GM23338 (cell line): ENCODE data around the gene AXIN1. TPM values are rescaled to one million over a fixed set of nuclear protein-coding genes. Genes with fewer than 3 reads are reported as not detected.

ENCODE experiments used
- ATAC-seq: fragments of 200-7000 bp; cut with Tn5 transposase; 3 replicates; pipeline ENCODE4 v1.9.1; 2020
- DNase-seq: peaks from one replicate; pipeline ENCODE4 v3.0.0-alpha.2; 2015; ENCODE audit warnings: low spot score
- H2AFZ ChIP-seq: fragments of 200-600 bp; sonication (generic); 2 replicates; pipeline ENCODE4 v1.8.0; 2016; ENCODE audit warnings: antibody characterized with exemption, mild to moderate bottlenecking, moderate library complexity
- H3F3A ChIP-seq: fragments of 200-600 bp; sonication (generic); replicated peaks from 2 replicates; pipeline ENCODE4 v1.8.0; 2017; ENCODE audit warnings: antibody characterized with exemption, mixed run types, low read depth
- H3K27ac ChIP-seq: fragments of 200-600 bp; sonication (generic); 2 replicates; pipeline ENCODE4 v1.6.1; 2016; ENCODE audit warnings: low read depth
- H3K27me3 ChIP-seq: fragments of 200-600 bp; sonication (generic); 2 replicates; pipeline ENCODE4 v1.8.0; 2016; ENCODE audit warnings: mild to moderate bottlenecking, mixed run types, moderate library complexity; ENCODE audit not compliant: insufficient read depth
- H3K36me3 ChIP-seq: fragments of 200-600 bp; sonication (generic); 2 replicates; pipeline ENCODE4 v1.8.0; 2016; ENCODE audit warnings: mild to moderate bottlenecking; ENCODE audit not compliant: insufficient read depth
- H3K4me1 ChIP-seq: fragments of 200-600 bp; sonication (generic); 2 replicates; pipeline ENCODE4 v1.8.0; 2016; ENCODE audit warnings: mild to moderate bottlenecking, moderate library complexity; ENCODE audit not compliant: insufficient read depth
- H3K4me2 ChIP-seq: fragments of 200-600 bp; sonication (generic); 2 replicates; pipeline ENCODE4 v1.7.1; 2017; ENCODE audit warnings: mixed run types
- H3K4me3 ChIP-seq: fragments of 200-600 bp; sonication (generic); 2 replicates; pipeline ENCODE4 v1.6.1; 2016; ENCODE audit warnings: mixed run types
- H3K79me2 ChIP-seq: fragments of 200-600 bp; sonication (generic); replicated peaks from 2 replicates; pipeline ENCODE4 v1.8.0; 2017; ENCODE audit warnings: mild to moderate bottlenecking; ENCODE audit not compliant: insufficient read depth
- H3K9me2 ChIP-seq: fragments of 200-600 bp; sonication (generic); 2 replicates; pipeline ENCODE4 v1.8.0; 2017; ENCODE audit not compliant: insufficient read depth
- H4K20me1 ChIP-seq: fragments of 200-600 bp; sonication (generic); replicated peaks from 2 replicates; pipeline ENCODE4 v1.8.0; 2017; ENCODE audit warnings: mild to moderate bottlenecking; ENCODE audit not compliant: insufficient read depth
- H3K27ac Mint-ChIP-seq: 2 replicates; pipeline ENCODE4 v1.8.0; 2020; ENCODE audit warnings: inconsistent platforms, mild to moderate bottlenecking, moderate library complexity, mixed read lengths
- H3K27me3 Mint-ChIP-seq: 3 replicates; pipeline ENCODE4 v1.8.0; 2022; ENCODE audit warnings: low read depth, mild to moderate bottlenecking, moderate library complexity, mixed read lengths, inconsistent platforms; ENCODE audit not compliant: insufficient read depth, poor library complexity
- H3K36me3 Mint-ChIP-seq: 3 replicates; pipeline ENCODE4 v1.8.0; 2021; ENCODE audit warnings: low read depth, mild to moderate bottlenecking, inconsistent platforms, moderate library complexity, mixed read lengths
- H3K4me1 Mint-ChIP-seq: 3 replicates; pipeline ENCODE4 v1.8.0; 2020; ENCODE audit warnings: mild to moderate bottlenecking, inconsistent platforms, mixed read lengths
- H3K4me3 Mint-ChIP-seq: 3 replicates; pipeline ENCODE4 v1.8.0; 2021; ENCODE audit warnings: moderate library complexity, mild to moderate bottlenecking, inconsistent platforms, mixed read lengths
- H3K9me3 Mint-ChIP-seq: 3 replicates; pipeline ENCODE4 v1.8.0; 2020; ENCODE audit warnings: moderate library complexity, mild to moderate bottlenecking, inconsistent platforms, mixed read lengths
- EZH2 ChIP-seq: fragments of 200-600 bp; sonication (generic); IDR thresholded peaks from one replicate; pipeline ENCODE4 v1.8.0; 2017; ENCODE audit warnings: antibody characterized with exemption, mild to moderate bottlenecking, low read depth; ENCODE audit not compliant: unreplicated experiment
- EZH2phosphoT487 ChIP-seq: fragments of 200-600 bp; sonication (generic); IDR thresholded peaks from one replicate; pipeline ENCODE4 v1.8.1; 2018; ENCODE audit warnings: antibody characterized with exemption; ENCODE audit not compliant: unreplicated experiment
- JUNB ChIP-seq: IDR thresholded peaks from one replicate; pipeline ENCODE4 v1.6.1; 2016; ENCODE audit warnings: antibody characterized with exemption; ENCODE audit not compliant: unreplicated experiment
- NANOG ChIP-seq: IDR thresholded peaks from 2 replicates; pipeline ENCODE4 v1.6.1; 2016; ENCODE audit warnings: antibody characterized with exemption, borderline replicate concordance
- POLR2AphosphoS5 ChIP-seq: IDR thresholded peaks from 2 replicates; pipeline ENCODE4 v1.6.1; 2016; ENCODE audit warnings: antibody characterized with exemption, low read depth
- REST ChIP-seq: IDR thresholded peaks from one replicate; pipeline ENCODE4 v1.6.1; 2018; ENCODE audit warnings: antibody characterized with exemption; ENCODE audit not compliant: unreplicated experiment
- polyA plus RNA-seq: library from polyadenylated mRNA; unstranded; fragments of >200 nt; fragmentation: Nextera tagmentation; extraction: Ambion mirVana; gene quantifications from 2 replicates; pipeline ENCODE4 v1.2.1, GENCODE V29; 2016
- total RNA-seq: library from RNA; depleted of rRNA; stranded (reverse); fragments of >200 nt; shearing (Covaris generic); gene quantifications from 2 replicates; pipeline ENCODE4 v1.2.3, GENCODE V29; 2014
- TF ChIP-seq, protein P1 (sequence below): IDR thresholded peaks from 2 replicates; pipeline ENCODE4 v1.6.1; 2016; ENCODE audit warnings: antibody characterized with exemption

AXIN1 gene
- total and polyA plus RNA-seq, 2 experiments from 2014 or later: 14.3 to 54.5 TPM

GRCh38 chr16:286491-287297 lies 65.8 kb downstream of the AXIN1 start:
- Mint-ChIP-seq H3K36me3 (peaks cover 9% of the 10 kb centered on the region), H3K9me3 (no peaks in the 10 kb centered on the region; the same call in 2 of the 3 replicates), H3K4me3 (no peak overlapping the region), H3K27ac (no peak overlapping the region), H3K27me3 (peaks cover 3% of the 10 kb centered on the region), H3K4me1 (no peaks in the 10 kb centered on the region)
- H3F3A ChIP-seq: no peaks in the 10 kb centered on the region
- no peaks in the 10 kb centered on the region for H4K20me1 ChIP-seq
- no peaks in the 10 kb centered on the region for H3K4me1 ChIP-seq
- no peak overlapping the region for H3K4me2 ChIP-seq
- no peak for TF ChIP-seq EZH2phosphoT487
- TF ChIP-seq NANOG: no peak
- TF ChIP-seq REST: no peak
- TF ChIP-seq, protein P1, sequence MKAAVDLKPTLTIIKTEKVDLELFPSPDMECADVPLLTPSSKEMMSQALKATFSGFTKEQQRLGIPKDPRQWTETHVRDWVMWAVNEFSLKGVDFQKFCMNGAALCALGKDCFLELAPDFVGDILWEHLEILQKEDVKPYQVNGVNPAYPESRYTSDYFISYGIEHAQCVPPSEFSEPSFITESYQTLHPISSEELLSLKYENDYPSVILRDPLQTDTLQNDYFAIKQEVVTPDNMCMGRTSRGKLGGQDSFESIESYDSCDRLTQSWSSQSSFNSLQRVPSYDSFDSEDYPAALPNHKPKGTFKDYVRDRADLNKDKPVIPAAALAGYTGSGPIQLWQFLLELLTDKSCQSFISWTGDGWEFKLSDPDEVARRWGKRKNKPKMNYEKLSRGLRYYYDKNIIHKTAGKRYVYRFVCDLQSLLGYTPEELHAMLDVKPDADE: no peak
- TF ChIP-seq POLR2AphosphoS5: no peak
- no peaks in the 10 kb centered on the region for H3K79me2 ChIP-seq
- 0 out of 2 replicates have a peak, but pooled peaks cover under 1% of the 10 kb centered on the region for H3K27me3 ChIP-seq
- ATAC-seq (no peak), DNase-seq (no peak)
- no peaks in the 10 kb centered on the region for H3K36me3 ChIP-seq
- no peaks in the 10 kb centered on the region for H3K9me2 ChIP-seq
- H3K27ac ChIP-seq: no peak overlapping the region
- H2AFZ ChIP-seq: no peak overlapping the region
- no peak overlapping the region for H3K4me3 ChIP-seq

- Histone ChIP-seq H3K4me2 (no peak overlapping the region), H4K20me1 (no peaks in the 10 kb centered on the region), H3K27ac (no peak overlapping the region), H3K79me2 (no peaks in the 10 kb centered on the region), H3K27me3 (peaks cover 12% of the 10 kb centered on the region), H3K4me1 (no peaks in the 10 kb centered on the region), H3F3A (no peaks in the 10 kb centered on the region), H3K4me3 (no peak overlapping the region), H3K9me2 (no peaks in the 10 kb centered on the region), H3K36me3 (no peaks in the 10 kb centered on the region), H2AFZ (no peak overlapping the region)
- Mint-ChIP-seq H3K27me3 (peaks cover 9% of the 10 kb centered on the region), H3K4me1 (no peaks in the 10 kb centered on the region), H3K4me3 (no peak overlapping the region), H3K36me3 (peaks cover 8% of the 10 kb centered on the region), H3K27ac (no peak overlapping the region), H3K9me3 (no peaks in the 10 kb centered on the region)
- no peak for TF ChIP-seq EZH2
- TF ChIP-seq JUNB: no peak
- DNase-seq: no peak
- ATAC-seq: no peak
These were observed 67.1 kb downstream of the AXIN1 start for GRCh38 chr16:285146-286055.
